ENCODE results near the gene ADARB2.

The ADARB2 gene

GRCh38 chr10:1204434-1205326, 532.6 kb downstream of the ADARB2 start (continued):
- TF ChIP-seq KLF9 (tag by site-specific recombination; IDR thresholded peaks at IDR 0.05; ENCODE audit: low read depth), result no peak
- no peak for TF ChIP-seq ZNF426 (tag by site-specific recombination; IDR thresholded peaks at IDR 0.05)
- no peak for TF ChIP-seq EGR2 (tag by site-specific recombination; IDR thresholded peaks at IDR 0.05; ENCODE audit: low read depth)

DNA sequence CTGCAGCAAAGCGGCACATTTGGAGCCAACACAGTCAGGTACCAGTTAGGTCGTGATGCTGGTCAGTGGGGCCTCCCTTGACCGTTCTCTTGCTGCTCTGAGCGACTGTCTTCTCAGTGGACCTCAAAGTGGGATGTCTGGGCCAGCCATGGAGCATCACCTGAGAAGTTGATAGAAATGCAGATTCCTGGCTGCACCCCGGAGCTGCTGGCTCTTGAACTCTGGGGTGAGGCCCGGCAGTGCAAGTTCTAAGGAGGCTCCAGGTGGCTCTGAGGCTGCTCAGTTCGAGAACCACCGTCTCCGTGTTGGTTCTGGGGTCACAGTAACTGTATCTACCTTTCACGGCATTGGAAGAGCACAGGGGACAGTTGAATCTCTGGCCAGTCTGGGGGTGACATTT, 533.6 kb downstream of the ADARB2 start:
- CTCF ChIA-PET, result no interaction called here
- POLR2A ChIA-PET, result no interaction called here
- TF ChIP-seq ZNF664 (tag by site-specific recombination; IDR thresholded peaks at IDR 0.05) (no peak), HOXC10 (CRISPR knock-in tag; IDR thresholded peaks at IDR 0.05) (no peak), ZFP69B (tag by site-specific recombination; IDR thresholded peaks at IDR 0.05) (no peak), ZNF202 (tag by site-specific recombination; IDR thresholded peaks at IDR 0.05; ENCODE audit: borderline replicate concordance) (no peak)

GRCh38 chr10:1203216-1203615, 534.1 kb downstream of the ADARB2 start:
- TF ChIP-seq, protein P1, sequence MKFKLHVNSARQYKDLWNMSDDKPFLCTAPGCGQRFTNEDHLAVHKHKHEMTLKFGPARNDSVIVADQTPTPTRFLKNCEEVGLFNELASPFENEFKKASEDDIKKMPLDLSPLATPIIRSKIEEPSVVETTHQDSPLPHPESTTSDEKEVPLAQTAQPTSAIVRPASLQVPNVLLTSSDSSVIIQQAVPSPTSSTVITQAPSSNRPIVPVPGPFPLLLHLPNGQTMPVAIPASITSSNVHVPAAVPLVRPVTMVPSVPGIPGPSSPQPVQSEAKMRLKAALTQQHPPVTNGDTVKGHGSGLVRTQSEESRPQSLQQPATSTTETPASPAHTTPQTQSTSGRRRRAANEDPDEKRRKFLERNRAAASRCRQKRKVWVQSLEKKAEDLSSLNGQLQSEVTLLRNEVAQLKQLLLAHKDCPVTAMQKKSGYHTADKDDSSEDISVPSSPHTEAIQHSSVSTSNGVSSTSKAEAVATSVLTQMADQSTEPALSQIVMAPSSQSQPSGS (tag by site-specific recombination; IDR thresholded peaks at IDR 0.05; ENCODE audit: low read depth), result no peak
- no peak for TF ChIP-seq KLF7 (tag by site-specific recombination; IDR thresholded peaks at IDR 0.05; ENCODE audit: borderline replicate concordance)
- no peak for TF ChIP-seq ZNF837 (tag by site-specific recombination; IDR thresholded peaks at IDR 0.05)
- TF ChIP-seq GLIS1 (tag by site-specific recombination; IDR thresholded peaks at IDR 0.05), result no peak
- TF ChIP-seq TSHZ1 (tag by site-specific recombination; IDR thresholded peaks at IDR 0.05; ENCODE audit: borderline replicate concordance), result no peak
- TF ChIP-seq, protein P2, sequence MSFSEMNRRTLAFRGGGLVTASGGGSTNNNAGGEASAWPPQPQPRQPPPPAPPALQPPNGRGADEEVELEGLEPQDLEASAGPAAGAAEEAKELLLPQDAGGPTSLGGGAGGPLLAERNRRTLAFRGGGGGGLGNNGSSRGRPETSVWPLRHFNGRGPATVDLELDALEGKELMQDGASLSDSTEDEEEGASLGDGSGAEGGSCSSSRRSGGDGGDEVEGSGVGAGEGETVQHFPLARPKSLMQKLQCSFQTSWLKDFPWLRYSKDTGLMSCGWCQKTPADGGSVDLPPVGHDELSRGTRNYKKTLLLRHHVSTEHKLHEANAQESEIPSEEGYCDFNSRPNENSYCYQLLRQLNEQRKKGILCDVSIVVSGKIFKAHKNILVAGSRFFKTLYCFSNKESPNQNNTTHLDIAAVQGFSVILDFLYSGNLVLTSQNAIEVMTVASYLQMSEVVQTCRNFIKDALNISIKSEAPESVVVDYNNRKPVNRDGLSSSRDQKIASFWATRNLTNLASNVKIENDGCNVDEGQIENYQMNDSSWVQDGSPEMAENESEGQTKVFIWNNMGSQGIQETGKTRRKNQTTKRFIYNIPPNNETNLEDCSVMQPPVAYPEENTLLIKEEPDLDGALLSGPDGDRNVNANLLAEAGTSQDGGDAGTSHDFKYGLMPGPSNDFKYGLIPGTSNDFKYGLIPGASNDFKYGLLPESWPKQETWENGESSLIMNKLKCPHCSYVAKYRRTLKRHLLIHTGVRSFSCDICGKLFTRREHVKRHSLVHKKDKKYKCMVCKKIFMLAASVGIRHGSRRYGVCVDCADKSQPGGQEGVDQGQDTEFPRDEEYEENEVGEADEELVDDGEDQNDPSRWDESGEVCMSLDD (tag by site-specific recombination; IDR thresholded peaks at IDR 0.05), result no peak
- TF ChIP-seq ZNF10 (tag by site-specific recombination; IDR thresholded peaks at IDR 0.05), result no peak
- TF ChIP-seq SP3 (tag by site-specific recombination; IDR thresholded peaks at IDR 0.05), result no peak
- no peak for TF ChIP-seq ZFHX2 (tag by site-specific recombination; conservative IDR thresholded peaks at IDR 0.05)
- TF ChIP-seq ZNF302 (tag by site-specific recombination; IDR thresholded peaks at IDR 0.05; ENCODE audit: low read depth), result no peak
- no peak overlapping the region for H3K27ac ChIP-seq (ENCODE audit: extremely low read depth, low read depth, low read length)
- no peaks in the 10 kb centered on the region for H3K4me1 ChIP-seq (ENCODE audit: control insufficient read depth, insufficient read depth, low read length)
- POLR2A ChIA-PET, result no interaction called here
- H3K4me3 ChIP-seq (ENCODE audit: low read depth, low read length), result no peak overlapping the region
- H3K36me3 ChIP-seq (ENCODE audit: control insufficient read depth in 2 of 2, insufficient read depth in 1 of 2, low read length in 2 of 2), result no peaks in the 10 kb centered on the region
- CTCF ChIA-PET, result no interaction called here
- H3K9me3 ChIP-seq (ENCODE audit: control insufficient read depth, insufficient read depth, low read depth, low read length), result no peaks in the 10 kb centered on the region

More for the DNA sequence above, 533.6 kb downstream of the ADARB2 start:
- Histone ChIP-seq H3K4me3 (ENCODE audit: low read depth, low read length) (no peak overlapping the region), H3K36me3 (ENCODE audit: control insufficient read depth in 2 of 2, insufficient read depth in 1 of 2, low read length in 2 of 2) (no peaks in the 10 kb centered on the region), H3K4me1 (ENCODE audit: control insufficient read depth, insufficient read depth, low read length) (no peaks in the 10 kb centered on the region), H3K27ac (ENCODE audit: extremely low read depth, low read depth, low read length) (no peak overlapping the region), H3K9me3 (ENCODE audit: control insufficient read depth, insufficient read depth, low read depth, low read length) (no peaks in the 10 kb centered on the region)
